Fibroblast of the aortic adventitia (primary cell): ENCODE measurements around the gene CASK. TPM values are rescaled to one million over a fixed set of nuclear protein-coding genes. Genes with fewer than 3 reads are reported as not detected.

Source experiments
- DNase-seq: peaks from one replicate; pipeline ENCODE4 v3.0.0-alpha.2; 2010; ENCODE audit warnings: low read depth
- H3K4me3 ChIP-seq: 2 replicates; pipeline ENCODE4 v1.5.1; 2011; ENCODE audit warnings: low read depth, mild to moderate bottlenecking, control low read depth, low read length, moderate library complexity
- total RNA-seq: library from RNA; depleted of rRNA; stranded (reverse); fragments of >200 nt; gene quantifications from 2 replicates; pipeline ENCODE4 v1.2.3, GENCODE V29; 2012; ENCODE audit warnings: low replicate concordance
- TF ChIP-seq, protein P1 (sequence below): IDR thresholded peaks from 2 replicates; pipeline ENCODE4 v1.5.1; 2011; ENCODE audit warnings: mild to moderate bottlenecking, low read length, control low read depth, inconsistent platforms; ENCODE audit not compliant: insufficient read depth

Gene CASK
- total RNA-seq, 1 donor = 24.9 TPM

GRCh38 chrX:41599507-41599906 lies 323.8 kb downstream of the CASK start:
- TF ChIP-seq, protein P1, sequence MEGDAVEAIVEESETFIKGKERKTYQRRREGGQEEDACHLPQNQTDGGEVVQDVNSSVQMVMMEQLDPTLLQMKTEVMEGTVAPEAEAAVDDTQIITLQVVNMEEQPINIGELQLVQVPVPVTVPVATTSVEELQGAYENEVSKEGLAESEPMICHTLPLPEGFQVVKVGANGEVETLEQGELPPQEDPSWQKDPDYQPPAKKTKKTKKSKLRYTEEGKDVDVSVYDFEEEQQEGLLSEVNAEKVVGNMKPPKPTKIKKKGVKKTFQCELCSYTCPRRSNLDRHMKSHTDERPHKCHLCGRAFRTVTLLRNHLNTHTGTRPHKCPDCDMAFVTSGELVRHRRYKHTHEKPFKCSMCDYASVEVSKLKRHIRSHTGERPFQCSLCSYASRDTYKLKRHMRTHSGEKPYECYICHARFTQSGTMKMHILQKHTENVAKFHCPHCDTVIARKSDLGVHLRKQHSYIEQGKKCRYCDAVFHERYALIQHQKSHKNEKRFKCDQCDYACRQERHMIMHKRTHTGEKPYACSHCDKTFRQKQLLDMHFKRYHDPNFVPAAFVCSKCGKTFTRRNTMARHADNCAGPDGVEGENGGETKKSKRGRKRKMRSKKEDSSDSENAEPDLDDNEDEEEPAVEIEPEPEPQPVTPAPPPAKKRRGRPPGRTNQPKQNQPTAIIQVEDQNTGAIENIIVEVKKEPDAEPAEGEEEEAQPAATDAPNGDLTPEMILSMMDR = no peak
- no peak for DNase-seq
- no peak overlapping the region for H3K4me3 ChIP-seq

DNA sequence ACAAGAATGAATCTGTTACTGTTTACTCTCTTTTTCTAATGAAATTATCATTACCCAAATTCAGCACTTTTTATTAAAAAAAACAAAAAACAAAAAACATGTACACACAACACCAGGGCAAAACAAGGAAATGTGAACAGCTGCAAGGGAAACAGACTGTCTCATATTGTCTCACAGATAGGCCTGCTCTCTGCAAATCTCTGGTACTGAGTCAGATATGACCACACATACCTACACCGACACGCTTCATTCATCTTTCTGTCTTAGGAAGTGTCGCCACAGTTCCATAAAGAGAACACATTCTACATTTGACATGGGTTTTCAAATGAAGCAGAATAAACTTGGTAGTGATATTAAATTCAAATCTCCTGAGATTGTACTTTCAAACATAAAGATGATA lies 326.8 kb downstream of the CASK start:
- TF ChIP-seq, protein P1 = no peak
- no peak for DNase-seq
- no peak overlapping the region for H3K4me3 ChIP-seq

GRCh38 chrX:41594634-41595033 lies 328.7 kb downstream of the CASK start:
- H3K4me3 ChIP-seq = no peak overlapping the region
- no peak for DNase-seq
- TF ChIP-seq, protein P1 = no peak

GRCh38 chrX:41591906-41592305 lies 331.4 kb downstream of the CASK start:
- TF ChIP-seq, protein P1 = no peak
- no peak overlapping the region for H3K4me3 ChIP-seq
- no peak for DNase-seq

- no peak for DNase-seq
- TF ChIP-seq, protein P1 = no peak
- H3K4me3 ChIP-seq = no peak overlapping the region
Observed at GRCh38 chrX:41590641-41591040, 332.7 kb downstream of the CASK start.

GRCh38 chrX:41589634-41590270 lies 333.6 kb downstream of the CASK start:
- H3K4me3 ChIP-seq = no peak overlapping the region

GRCh38 chrX:41588271-41588670 lies 335.1 kb downstream of the CASK start:
- TF ChIP-seq, protein P1 = no peak
- no peak overlapping the region for H3K4me3 ChIP-seq
- no peak for DNase-seq

More at GRCh38 chrX:41589634-41590270, 333.6 kb downstream of the CASK start:
- DNase-seq = peak; percentile 51
- TF ChIP-seq, protein P1 = no peak
